Testis (tissue), 3 donors: ENCODE data around the gene TMEM156. TPM values are rescaled to one million over a fixed set of nuclear protein-coding genes. Genes with fewer than 3 reads are reported as not detected.

Experiments used
- DNase-seq: peaks from one replicate; pipeline ENCODE4 v3.0.0-alpha.2; 2019
- H3K27ac ChIP-seq, 2 donors: fragments of 200-600 bp; sonication (generic); one replicate each; pipeline ENCODE4 v1.5.1; 2019
- H3K27me3 ChIP-seq: fragments of 200-600 bp; sonication (generic); one replicate; pipeline ENCODE4 v1.5.1; 2019
- H3K36me3 ChIP-seq: fragments of 200-600 bp; sonication (generic); one replicate; pipeline ENCODE4 v1.5.1; 2017; ENCODE audit warnings: low read depth; ENCODE audit errors: missing control alignments
- H3K4me1 ChIP-seq: fragments of 200-600 bp; sonication (generic); one replicate; pipeline ENCODE4 v1.5.1; 2019
- H3K4me3 ChIP-seq, 2 donors: fragments of 200-600 bp; sonication (generic); one replicate each; pipeline ENCODE4 v1.5.1; 2017 to 2019
- H3K9me3 ChIP-seq: fragments of 200-600 bp; sonication (generic); one replicate; pipeline ENCODE4 v1.5.1; 2017
- POLR2A ChIP-seq: fragments of 450-650 bp; IDR thresholded peaks from one replicate; pipeline ENCODE4 v1.6.1; 2017; ENCODE audit warnings: antibody characterized with exemption, mild to moderate bottlenecking, moderate library complexity
- WGBS, 2 donors: methylation state at CpG; one replicate each; pipeline ENCODE4 v1.1.5; 2018; 5-methylcytosine and 5-hydroxymethylcytosine counted together
- intact Hi-C: fragments of 100-400 bp; cut with DNase I; formaldehyde crosslinking; loops from one replicate; pipeline ENCODE4 v1.15.1; 2023; ENCODE audit warnings: low total_unique reads
- polyA plus RNA-seq: library from polyadenylated mRNA; stranded (reverse); fragments of 350-450 nt; fragmentation: Illumina TruSeq; extraction: RNeasy Lipid Tissue Mini Kit (QIAGEN cat#74804); gene quantifications from one replicate; pipeline ENCODE4 v1.2.3, GENCODE V29; 2014; ENCODE audit warnings: low read depth, low replicate concordance; ENCODE audit not compliant: insufficient read depth
- total RNA-seq, 2 donors: library from RNA; depleted of rRNA; stranded (reverse); fragments of >200 nt; gene quantifications; one replicate each; pipeline ENCODE4 v1.2.3, GENCODE V29; 2016
- TF ChIP-seq, protein P1 (sequence below), 3 experiments: fragments of 450-650 bp in 2 of 3; fragments of 200-600 bp in 1 of 3; sonication (generic) in 1 of 3; IDR thresholded peaks; one replicate each; pipeline ENCODE4 v1.5.1; 2016 to 2019; ENCODE audit warnings: antibody characterized with exemption in 3 of 3, mild to moderate bottlenecking in 2 of 3, moderate library complexity in 1 of 3

The TMEM156 gene
- total and polyA plus RNA-seq, 3 donors from 2014 or later: 0.86 TPM; not detected in 2

DNA sequence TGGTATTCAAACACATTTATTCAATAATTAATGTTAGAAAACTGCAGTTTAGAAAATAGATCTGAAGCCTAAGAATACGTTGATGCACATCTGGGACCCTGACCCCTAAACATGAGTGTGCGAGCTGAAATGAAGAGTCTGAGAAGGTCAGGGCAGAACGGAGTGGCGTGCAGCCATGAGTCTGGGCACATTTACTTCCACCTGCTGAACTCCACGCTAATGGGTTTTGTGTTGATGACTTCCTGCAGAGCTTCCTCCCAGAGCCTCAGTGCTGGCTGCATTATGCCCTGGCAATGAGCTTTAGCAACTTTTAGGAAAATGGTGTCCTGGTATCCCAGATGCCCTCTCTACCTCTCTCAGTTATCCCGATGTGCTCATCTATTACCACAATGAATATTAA lies 111.5 kb downstream of the TMEM156 start:
- Histone ChIP-seq H3K27ac (no peak overlapping the region), H3K27me3 (no peaks in the 10 kb centered on the region)
- intact Hi-C loops: no loop called here

DNA sequence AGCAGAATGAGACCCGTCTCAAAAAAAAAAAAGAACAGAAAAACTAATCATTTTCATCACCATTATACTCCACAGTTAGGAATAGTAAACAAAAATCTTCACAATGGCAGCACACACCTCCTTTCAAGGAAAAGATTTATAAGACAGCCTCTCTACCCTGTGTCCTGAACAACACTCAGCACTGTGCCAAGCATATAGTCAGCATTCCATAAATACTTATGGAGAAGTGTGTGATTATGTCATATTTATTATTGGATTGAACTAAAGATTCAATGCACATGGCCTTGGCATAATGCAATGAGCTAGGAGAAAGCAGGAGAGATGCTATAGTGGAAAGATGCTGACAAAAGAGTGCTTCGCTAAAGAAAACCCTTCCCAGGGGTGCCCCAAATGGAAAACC lies 112.0 kb downstream of the TMEM156 start:
- no peak for DNase-seq
- WGBS, 2 donors: 86 to 95% methylated on average over 2 of the region's 2 CpGs
- intact Hi-C loops: no loop called here
- Histone ChIP-seq H3K4me1 (no peaks in the 10 kb centered on the region), H3K27ac (no peak overlapping the region), H3K4me3 (no peak overlapping the region), H3K36me3 (no peaks in the 10 kb centered on the region), H3K9me3 (no peaks in the 10 kb centered on the region), H3K27me3 (no peaks in the 10 kb centered on the region)
- TF ChIP-seq POLR2A: no peak
- TF ChIP-seq, protein P1, sequence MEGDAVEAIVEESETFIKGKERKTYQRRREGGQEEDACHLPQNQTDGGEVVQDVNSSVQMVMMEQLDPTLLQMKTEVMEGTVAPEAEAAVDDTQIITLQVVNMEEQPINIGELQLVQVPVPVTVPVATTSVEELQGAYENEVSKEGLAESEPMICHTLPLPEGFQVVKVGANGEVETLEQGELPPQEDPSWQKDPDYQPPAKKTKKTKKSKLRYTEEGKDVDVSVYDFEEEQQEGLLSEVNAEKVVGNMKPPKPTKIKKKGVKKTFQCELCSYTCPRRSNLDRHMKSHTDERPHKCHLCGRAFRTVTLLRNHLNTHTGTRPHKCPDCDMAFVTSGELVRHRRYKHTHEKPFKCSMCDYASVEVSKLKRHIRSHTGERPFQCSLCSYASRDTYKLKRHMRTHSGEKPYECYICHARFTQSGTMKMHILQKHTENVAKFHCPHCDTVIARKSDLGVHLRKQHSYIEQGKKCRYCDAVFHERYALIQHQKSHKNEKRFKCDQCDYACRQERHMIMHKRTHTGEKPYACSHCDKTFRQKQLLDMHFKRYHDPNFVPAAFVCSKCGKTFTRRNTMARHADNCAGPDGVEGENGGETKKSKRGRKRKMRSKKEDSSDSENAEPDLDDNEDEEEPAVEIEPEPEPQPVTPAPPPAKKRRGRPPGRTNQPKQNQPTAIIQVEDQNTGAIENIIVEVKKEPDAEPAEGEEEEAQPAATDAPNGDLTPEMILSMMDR (IDR thresholded peaks at IDR 0.05): no peak

More for the DNA sequence above, 111.5 kb downstream of the TMEM156 start:
- DNase-seq: no peak
- WGBS, 2 donors: 70 to 76% methylated on average over 6 of the region's 6 CpGs
- Histone ChIP-seq H3K4me3 (no peak overlapping the region), H3K36me3 (no peaks in the 10 kb centered on the region), H3K9me3 (no peaks in the 10 kb centered on the region), H3K4me1 (no peaks in the 10 kb centered on the region)
- TF ChIP-seq, protein P1 (IDR thresholded peaks at IDR 0.05): no peak
- no peak for TF ChIP-seq POLR2A

DNA sequence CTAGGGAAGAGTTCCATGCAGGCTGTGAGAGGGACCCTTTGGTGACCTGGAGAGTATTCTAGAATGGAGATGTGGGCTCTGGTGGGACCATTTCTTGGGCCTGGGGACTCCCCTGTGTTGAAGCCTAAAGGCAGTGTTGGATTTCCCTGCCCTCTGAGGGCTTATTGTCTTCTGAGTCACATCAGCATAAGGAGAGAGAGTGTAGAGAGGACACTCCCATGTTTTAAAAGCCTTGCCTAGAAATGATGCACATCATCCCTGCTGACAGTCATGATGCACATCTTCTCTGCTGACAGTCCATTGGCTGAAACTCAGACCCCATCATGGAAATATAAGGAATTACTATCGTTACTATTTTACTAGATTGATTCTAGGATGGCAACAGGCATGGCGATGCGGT lies 112.7 kb downstream of the TMEM156 start:
- no peaks in the 10 kb centered on the region for H3K9me3 ChIP-seq
- H3K27me3 ChIP-seq: no peaks in the 10 kb centered on the region
- WGBS, 2 donors: 98 to 100% methylated on average over 3 of the region's 3 CpGs
- no peak overlapping the region for H3K4me3 ChIP-seq
- DNase-seq: no peak
- intact Hi-C loops: no loop called here
- H3K4me1 ChIP-seq: no peaks in the 10 kb centered on the region
- no peak for TF ChIP-seq POLR2A
- TF ChIP-seq, protein P1 (IDR thresholded peaks at IDR 0.05): no peak
- H3K27ac ChIP-seq: no peak overlapping the region
- H3K36me3 ChIP-seq: no peaks in the 10 kb centered on the region

DNA sequence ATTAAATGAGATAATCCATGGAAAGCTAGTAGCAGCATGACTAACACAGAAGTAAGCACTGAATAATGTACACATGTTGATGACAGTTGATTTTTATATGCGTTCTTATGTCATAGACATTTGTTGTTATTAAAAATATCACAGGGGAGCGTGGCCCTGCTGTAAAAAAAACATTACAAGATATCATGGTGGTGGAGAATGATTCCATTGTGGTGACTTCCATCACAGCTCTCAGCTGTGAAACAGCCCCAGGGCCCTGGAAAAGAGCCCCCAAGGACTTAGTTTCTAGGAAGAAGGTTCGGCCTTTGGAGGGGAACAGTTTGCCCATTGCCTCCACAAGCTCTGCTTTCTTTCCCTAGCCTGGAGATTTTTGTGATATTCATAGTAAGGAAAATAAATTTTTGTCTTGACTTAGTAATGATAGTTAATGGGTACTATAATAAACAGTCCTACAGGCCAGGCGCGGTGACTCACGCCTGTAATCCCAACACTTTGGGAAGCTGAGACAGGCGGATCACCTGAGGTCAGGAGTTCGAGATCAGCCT lies 114.7 kb downstream of the TMEM156 start:
- Histone ChIP-seq H3K27ac (no peak overlapping the region), H3K36me3 (no peaks in the 10 kb centered on the region), H3K4me3 (no peak overlapping the region), H3K27me3 (no peaks in the 10 kb centered on the region), H3K9me3 (no peaks in the 10 kb centered on the region), H3K4me1 (no peaks in the 10 kb centered on the region)
- intact Hi-C loops: no loop called here
- DNase-seq: no peak
- WGBS, 2 donors: 85% methylated on average over 8 of the region's 8 CpGs
- TF ChIP-seq POLR2A: no peak
- TF ChIP-seq, protein P1 (IDR thresholded peaks at IDR 0.05): no peak

Other genes starting within 250 kb of the TMEM156 start
- under 1 TPM in 1 of 2 donors, not detected in 1; 0.06 TPM for gene TLR10, start 249.4 kb downstream of the TMEM156 start, total RNA-seq
- 0.21 TPM for gene TLR10, start 249.4 kb downstream of the TMEM156 start, polyA plus RNA-seq
- gene TLR1, start 227.6 kb downstream of the TMEM156 start, total RNA-seq: 1 to 10 TPM; 2.8 to 5.5 TPM
- 2.8 TPM for gene TLR1, start 227.6 kb downstream of the TMEM156 start, polyA plus RNA-seq
- 1 to 10 TPM in 1 of 2 donors, under 1 TPM in 1; 0.47 to 1.2 TPM for gene TLR6, start 175.6 kb downstream of the TMEM156 start, total RNA-seq
- 1.8 TPM for gene TLR6, start 175.6 kb downstream of the TMEM156 start, polyA plus RNA-seq
- gene FAM114A1, start 164.6 kb downstream of the TMEM156 start, total RNA-seq: 10 to 100 TPM; 76.5 to 96.2 TPM
- 30.9 TPM for gene FAM114A1, start 164.6 kb downstream of the TMEM156 start, polyA plus RNA-seq
- gene KLHL5, start 29.8 kb upstream of the TMEM156 start, total RNA-seq: 10 to 100 TPM; 11.0 to 14.4 TPM
- gene KLHL5, start 29.8 kb upstream of the TMEM156 start, polyA plus RNA-seq: 20.9 TPM
- gene WDR19, start 150.1 kb upstream of the TMEM156 start, total RNA-seq: 10 to 100 TPM; 49.3 to 56.5 TPM
- gene WDR19, start 150.1 kb upstream of the TMEM156 start, polyA plus RNA-seq: 44.6 TPM